A673 (cell line): ENCODE measurements around the gene ZNG1A. TPM values are rescaled to one million over a fixed set of nuclear protein-coding genes. Genes with fewer than 3 reads are reported as not detected.
"Not testable (repeated sequence)": the region's sequence is repeated elsewhere in the genome, so short reads cannot be mapped to it uniquely, and the experiment has no call there.

Experiments used
- BruUV-seq: library from RNA; stranded (reverse); fragments of 400-500 nt; replicated peaks from 2 replicates; lab custom pipeline; 2021; lab: Mats Ljungman, UMichigan
- CTCF ChIA-PET: fragments of 300-600 bp; sonication (Branson Sonifier 250); formaldehyde crosslinking; loops from one replicate; lab custom pipeline; 2022; ENCODE audit warnings: antibody characterized with exemption; lab: Charles Lee
- POLR2A ChIA-PET: fragments of 300-600 bp; sonication (Branson Sonifier 250); formaldehyde crosslinking; loops from one replicate; lab custom pipeline; 2022; ENCODE audit warnings: antibody characterized with exemption; ENCODE audit not compliant: low non-redundant PET; lab: Charles Lee
- DNase-seq: peaks from one replicate; pipeline ENCODE4 v3.0.0-alpha.2; 2015; ENCODE audit warnings: low spot score
- H3K27ac ChIP-seq: fragments of 200-600 bp; sonication (generic); 2 replicates; pipeline ENCODE4 v1.5.1; 2016; ENCODE audit warnings: mixed run types, low read depth, mild to moderate bottlenecking, mixed read lengths, antibody characterized with exemption, low read length; ENCODE audit not compliant: poor library complexity, severe bottlenecking
- H3K27me3 ChIP-seq: fragments of 200-600 bp; sonication (generic); replicated peaks from 2 replicates; pipeline ENCODE4 v1.6.1; 2017; ENCODE audit warnings: mixed run types, low read depth, mild to moderate bottlenecking, mixed read lengths, antibody characterized with exemption, low read length; ENCODE audit not compliant: insufficient read depth, poor library complexity
- H3K36me3 ChIP-seq: fragments of 200-600 bp; sonication (generic); 2 replicates; pipeline ENCODE4 v1.6.1; 2016; ENCODE audit warnings: mixed run types, mild to moderate bottlenecking, mixed read lengths, antibody characterized with exemption, low read length; ENCODE audit not compliant: insufficient read depth, poor library complexity, severe bottlenecking
- H3K4me1 ChIP-seq: fragments of 200-600 bp; sonication (generic); 2 replicates; pipeline ENCODE4 v1.6.1; 2017; ENCODE audit warnings: mixed run types, mild to moderate bottlenecking, mixed read lengths, antibody characterized with exemption, low read length; ENCODE audit not compliant: insufficient read depth, poor library complexity, severe bottlenecking
- H3K4me3 ChIP-seq: fragments of 200-600 bp; sonication (generic); 2 replicates; pipeline ENCODE4 v1.5.1; 2016; ENCODE audit warnings: low read depth, mixed run types, mild to moderate bottlenecking, mixed read lengths, low read length; ENCODE audit not compliant: poor library complexity, severe bottlenecking
- H3K9me3 ChIP-seq: fragments of 200-600 bp; sonication (generic); 2 replicates; pipeline ENCODE4 v1.6.1; 2016; ENCODE audit warnings: mixed run types, low read depth, mild to moderate bottlenecking, mixed read lengths, antibody characterized with exemption, low read length; ENCODE audit not compliant: poor library complexity, severe bottlenecking
- CTCF ChIP-seq: fragments of 300-800, 200-600 bp; sonication (generic); conservative IDR thresholded peaks from 2 replicates; pipeline ENCODE4 v1.5.1; 2017; ENCODE audit warnings: low read depth, mild to moderate bottlenecking, antibody characterized with exemption, low read length, moderate library complexity, mixed read lengths
- EZH2 ChIP-seq: fragments of 200-600 bp; sonication (generic); IDR thresholded peaks from 2 replicates; pipeline ENCODE4 v1.6.1; 2017; ENCODE audit warnings: borderline replicate concordance, low read depth, mild to moderate bottlenecking, mixed read lengths, antibody characterized with exemption, low read length; ENCODE audit not compliant: poor library complexity, severe bottlenecking
- intact Hi-C: fragments of 100-400 bp; cut with micrococcal nuclease; formaldehyde crosslinking; loops from one replicate; pipeline ENCODE4 v1.10.0; 2022; ENCODE audit not compliant: unreplicated experiment
- total RNA-seq: library from RNA; stranded (reverse); gene quantifications from 2 replicates; pipeline ENCODE4 v1.2.3, GENCODE V29; 2021

ZNG1A gene
- total RNA-seq, 1 experiment from 2014 or later: 50.7 TPM

- ChIA-PET POLR2A (no interaction called here), CTCF (no interaction called here)
- H3K4me3 ChIP-seq: no peak overlapping the region
- no peak for DNase-seq
- H3K27ac ChIP-seq: no peak overlapping the region
- H3K36me3 ChIP-seq: no peaks in the 10 kb centered on the region
- peaks cover 83% of the 10 kb centered on the region for H3K27me3 ChIP-seq
- no peaks in the 10 kb centered on the region for H3K9me3 ChIP-seq
- H3K4me1 ChIP-seq: no peaks in the 10 kb centered on the region
- TF ChIP-seq EZH2: no peak
- no peak for TF ChIP-seq CTCF
- BruUV-seq: no TSS peak
- intact Hi-C loops: no loop called here
Measured at GRCh38 chr9:215631-216155, 36.8 kb upstream of the ZNG1A start.

DNA sequence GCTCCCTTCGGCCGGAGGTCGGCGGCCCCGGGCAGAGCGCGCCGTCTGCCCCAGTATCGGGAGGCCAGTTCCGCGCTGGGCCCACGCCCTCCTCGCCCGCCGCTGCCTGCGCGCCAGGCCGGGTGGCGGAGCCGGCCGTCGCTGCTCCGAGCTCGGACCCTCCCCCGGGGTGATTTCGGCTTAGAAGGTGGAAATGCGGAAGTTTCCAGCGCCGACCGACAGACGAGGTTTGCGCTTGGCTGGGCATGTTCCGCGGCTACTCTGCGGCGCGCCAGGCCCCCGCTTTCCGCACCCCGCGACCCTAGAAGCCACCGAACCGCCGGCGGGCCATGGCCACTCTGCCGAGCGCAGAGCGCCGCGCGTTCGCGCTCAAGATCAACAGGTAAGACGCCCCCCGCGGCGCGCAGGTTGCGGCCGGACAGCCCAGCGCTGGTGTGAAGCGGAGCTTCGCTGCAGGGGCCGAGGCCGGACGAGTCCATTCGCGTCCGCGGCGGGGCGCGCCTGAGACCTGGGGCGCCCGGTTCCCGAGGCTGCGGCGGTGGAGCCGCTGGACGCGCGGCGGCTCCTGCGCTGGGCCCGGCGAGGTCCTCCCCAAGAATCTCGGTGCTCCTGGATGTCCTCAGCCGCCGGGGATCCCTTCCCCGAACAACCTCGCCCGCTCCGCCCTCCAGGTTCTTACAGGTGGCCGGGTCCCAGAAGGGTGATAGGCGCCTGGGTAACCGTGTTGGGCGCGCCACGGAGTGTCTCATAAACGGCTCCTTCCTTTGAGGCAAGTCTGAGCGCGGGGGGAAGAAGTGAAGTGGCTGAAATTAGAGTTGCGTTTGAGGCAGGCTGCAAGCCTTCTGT, 36.0 kb upstream of the ZNG1A start, which contains the start of gene DOCK8:
Gene DOCK8, plus strand, starts transcription at position 218 of the 846 bp plus-strand sequence. Its CDS starts 112 bp downstream, at position 330.
- no TSS peak for BruUV-seq
- Histone ChIP-seq H3K4me1 (no peaks in the 10 kb centered on the region), H3K9me3 (no peaks in the 10 kb centered on the region), H3K27ac (no peak within 1 kb of the TSS), H3K36me3 (no peaks in the 10 kb centered on the region), H3K27me3 (peaks cover 88% of the 10 kb centered on the region), H3K4me3 (no peak within 1 kb of the TSS)
- ChIA-PET CTCF (no interaction called here), POLR2A (no interaction called here)
- DNase-seq: no peak
- intact Hi-C loops: no loop called here
- TF ChIP-seq EZH2 (peak; percentile 76), CTCF (no peak)

DNA sequence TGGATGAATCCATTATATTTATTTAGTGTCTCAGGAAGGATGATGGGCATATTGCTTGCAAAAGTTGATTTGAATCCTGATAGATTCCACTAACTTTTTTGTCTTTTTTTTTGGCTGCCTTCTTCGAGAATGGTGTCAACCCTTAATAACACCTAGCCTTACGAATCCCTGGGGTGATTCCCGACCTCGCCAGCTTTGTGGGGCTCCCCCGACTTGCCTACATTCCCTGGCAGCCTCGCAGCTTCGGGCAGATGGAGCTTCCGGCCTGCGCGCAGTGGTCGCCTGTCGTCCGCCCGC, 35.4 kb upstream of the ZNG1A start:
- H3K4me1 ChIP-seq: no peaks in the 10 kb centered on the region
- TF ChIP-seq CTCF: no peak
- H3K9me3 ChIP-seq: no peaks in the 10 kb centered on the region
- H3K36me3 ChIP-seq: no peaks in the 10 kb centered on the region
- H3K27me3 ChIP-seq: peaks cover 88% of the 10 kb centered on the region
- BruUV-seq: no TSS peak
- no peak overlapping the region for H3K4me3 ChIP-seq
- H3K27ac ChIP-seq: no peak overlapping the region
- intact Hi-C loops: no loop called here
- CTCF ChIA-PET: no interaction called here
- no peak for DNase-seq
- POLR2A ChIA-PET: no interaction called here

- POLR2A ChIA-PET, CTCF ChIA-PET, H3K4me1 ChIP-seq, H3K36me3 ChIP-seq, BruUV-seq, H3K27ac ChIP-seq, DNase-seq, H3K9me3 ChIP-seq, H3K4me3 ChIP-seq, intact Hi-C loops: not testable (repeated sequence)
- peaks cover 89% of the 10 kb centered on the region for H3K27me3 ChIP-seq
Measured at GRCh38 chr9:213901-214300, 35.0 kb upstream of the ZNG1A start.
